A549 (cell line): ENCODE measurements around the gene LSS. TPM values are rescaled to one million over a fixed set of nuclear protein-coding genes. Genes with fewer than 3 reads are reported as not detected.

Experiments used
- ATAC-seq, 2 experiments: fragments of 200-7000 bp in 1 of 2; fragments of >200 bp in 1 of 2; cut with Nextera tagmentation in 1 of 2; cut with Tn5 transposase in 1 of 2; 3 replicates each; pipeline versions ENCODE4 v1.8.0 to v1.9.1; 2018 to 2020; ENCODE audit warnings: mild to moderate bottlenecking in 1 of 2, moderate library complexity in 1 of 2
- CTCF ChIA-PET: fragments of 300-600 bp; sonication (Branson Sonifier 250); formaldehyde crosslinking; extraction: SDS; loops from one replicate; lab custom pipeline; 2021; ENCODE audit warnings: antibody characterized with exemption, inconsistent platforms; lab: Yijun Ruan, JAX
- POLR2A ChIA-PET: fragments of 350-600 bp; formaldehyde crosslinking; extraction: SDS; loops from one replicate; lab custom pipeline; 2021; ENCODE audit warnings: antibody characterized with exemption, inconsistent platforms; lab: Yijun Ruan, JAX
- DNase-seq, 2 experiments: peaks; one replicate each; pipeline versions ENCODE4 v3.0.0 to v3.0.0-alpha.2; 2011 to 2016; ENCODE audit warnings: low read depth in 1 of 2, low spot score in 1 of 2
- FAIRE-seq: peaks from 2 replicates; lab custom pipeline; 2011; peaks lifted over from hg19 to GRCh38; lab: Jason Lieb, UNC
- H3K27ac ChIP-seq, 2 experiments: fragments of >200 bp; sonication (Bioruptor Twin); formaldehyde crosslinking; 3 replicates each; pipeline ENCODE4 v1.5.1; 2016 to 2017
- H3K4me1 ChIP-seq: fragments of >200 bp; sonication (Bioruptor Twin); formaldehyde crosslinking; 3 replicates; pipeline ENCODE4 v1.6.1; 2016
- H3K4me2 ChIP-seq: fragments of >200 bp; sonication (Bioruptor Twin); formaldehyde crosslinking; 3 replicates; pipeline ENCODE4 v1.6.1; 2016
- H3K4me3 ChIP-seq: fragments of >200 bp; sonication (Bioruptor Twin); formaldehyde crosslinking; 3 replicates; pipeline ENCODE4 v1.5.1; 2016
- H3K9me3 ChIP-seq: fragments of >200 bp; sonication (Bioruptor Twin); formaldehyde crosslinking; 3 replicates; pipeline ENCODE4 v1.6.1; 2016
- ATOH8 ChIP-seq: fragments of 250-450 bp; sonication (Bioruptor Pico); IDR thresholded peaks from 2 replicates; pipeline ENCODE4 v1.5.0; 2020; ENCODE audit warnings: low read depth, mild to moderate bottlenecking, moderate library complexity
- BHLHE40 ChIP-seq: IDR thresholded peaks from 2 replicates; pipeline ENCODE4 v1.6.1; 2012; ENCODE audit warnings: low read depth, low read length, inconsistent platforms
- CEBPB ChIP-seq, 2 experiments: fragments of >200 bp in 1 of 2; sonication (Bioruptor Twin) in 1 of 2; formaldehyde crosslinking in 1 of 2; IDR thresholded peaks; 2 replicates each; pipeline ENCODE4 v1.6.1; 2012 to 2016
- CHD4 ChIP-seq: fragments of 200-600 bp; sonication (generic); IDR thresholded peaks from 2 replicates; pipeline ENCODE4 v1.6.1; 2016; ENCODE audit warnings: antibody characterized with exemption, mild to moderate bottlenecking, borderline replicate concordance
- CTCF ChIP-seq: fragments of >200 bp; sonication (Bioruptor Twin); formaldehyde crosslinking; IDR thresholded peaks from 3 replicates; pipeline ENCODE4 v1.5.1; 2016
- EP300 ChIP-seq, 2 experiments: fragments of >200 bp; sonication (Bioruptor Twin); formaldehyde crosslinking; IDR thresholded peaks; 2 replicates in 1 of 2; 3 replicates in 1 of 2; pipeline ENCODE4 v1.6.1; 2016 to 2017
- ESRRA ChIP-seq: fragments of 150-350 bp; IDR thresholded peaks from 2 replicates; pipeline ENCODE4 v1.6.1; 2014; ENCODE audit warnings: mild to moderate bottlenecking, low read length, borderline replicate concordance
- FOSB ChIP-seq: fragments of 250-450 bp; sonication (Bioruptor Pico); IDR thresholded peaks from 2 replicates; pipeline ENCODE4 v1.5.0; 2020; ENCODE audit warnings: mild to moderate bottlenecking, moderate library complexity
- FOXS1 ChIP-seq: fragments of 250-450 bp; sonication (Bioruptor Pico); IDR thresholded peaks from 2 replicates; pipeline ENCODE4 v1.5.0; 2020; ENCODE audit warnings: mild to moderate bottlenecking, moderate library complexity
- HDAC2 ChIP-seq: fragments of 200-600 bp; sonication (generic); IDR thresholded peaks from 2 replicates; pipeline ENCODE4 v1.6.1; 2016
- HOXB13 ChIP-seq: fragments of 250-450 bp; sonication (Bioruptor Pico); IDR thresholded peaks from 2 replicates; pipeline ENCODE4 v1.5.0; 2020; ENCODE audit warnings: low read depth, mild to moderate bottlenecking, moderate library complexity
- KDM5A ChIP-seq: fragments of 200-600 bp; sonication (generic); IDR thresholded peaks from 2 replicates; pipeline ENCODE4 v1.6.1; 2016; ENCODE audit warnings: antibody characterized with exemption, mild to moderate bottlenecking
- MAFK ChIP-seq: fragments of 450-650 bp; IDR thresholded peaks from 2 replicates; pipeline ENCODE4 v1.6.1; 2014; ENCODE audit not compliant: partially characterized antibody
- NFE2L2 ChIP-seq: fragments of 150-350 bp; conservative IDR thresholded peaks from 2 replicates; pipeline ENCODE4 v1.6.1; 2014; ENCODE audit warnings: low read length
- NPAS2 ChIP-seq: fragments of 250-450 bp; sonication (Bioruptor Pico); IDR thresholded peaks from 2 replicates; pipeline ENCODE4 v1.8.0; 2022; ENCODE audit warnings: mild to moderate bottlenecking, moderate library complexity, borderline replicate concordance
- PBX3 ChIP-seq: IDR thresholded peaks from 2 replicates; pipeline ENCODE4 v1.6.1; 2012
- POLR2AphosphoS2 ChIP-seq: conservative IDR thresholded peaks from 2 replicates; pipeline ENCODE4 v1.6.1; 2012; ENCODE audit warnings: low read length, improper control_type of control experiment, inconsistent platforms
- RAD21 ChIP-seq, 2 experiments: fragments of >200 bp in 1 of 2; sonication (Bioruptor Twin) in 1 of 2; formaldehyde crosslinking in 1 of 2; IDR thresholded peaks in 1 of 2; conservative IDR thresholded peaks in 1 of 2; 2 replicates in 1 of 2; 3 replicates in 1 of 2; pipeline ENCODE4 v1.6.1; 2012 to 2018; ENCODE audit warnings: inconsistent platforms in 1 of 2
- RARB ChIP-seq: fragments of 250-450 bp; sonication (Bioruptor Pico); IDR thresholded peaks from 2 replicates; pipeline ENCODE4 v1.8.0; 2021; ENCODE audit warnings: mild to moderate bottlenecking, moderate library complexity
- SMC3 ChIP-seq: fragments of >200 bp; sonication (Bioruptor Twin); formaldehyde crosslinking; IDR thresholded peaks from 3 replicates; pipeline ENCODE4 v1.6.1; 2018; ENCODE audit warnings: inconsistent platforms
- TP53 ChIP-seq: fragments of 250-450 bp; sonication (Bioruptor Pico); IDR thresholded peaks from 2 replicates; pipeline ENCODE4 v1.5.0; 2021; ENCODE audit warnings: mild to moderate bottlenecking, moderate library complexity
- ZC3H11A ChIP-seq: fragments of 450-650 bp; IDR thresholded peaks from 2 replicates; pipeline ENCODE4 v1.6.1; 2014; ENCODE audit warnings: antibody characterized with exemption, mild to moderate bottlenecking
- ZFP36 ChIP-seq: fragments of 450-650 bp; IDR thresholded peaks from 2 replicates; pipeline ENCODE4 v1.6.1; 2014; ENCODE audit warnings: borderline replicate concordance; ENCODE audit not compliant: partially characterized antibody
- ZNF302 ChIP-seq: fragments of 250-450 bp; sonication (Bioruptor Pico); IDR thresholded peaks from 2 replicates; pipeline ENCODE4 v1.9.0; 2021; ENCODE audit warnings: inconsistent platforms, mild to moderate bottlenecking, moderate library complexity
- ZSCAN20 ChIP-seq: fragments of 250-450 bp; sonication (Bioruptor Pico); IDR thresholded peaks from 2 replicates; pipeline ENCODE4 v1.8.0; 2022; ENCODE audit warnings: mild to moderate bottlenecking, moderate library complexity
- WGBS: methylation state at CpG from one replicate; pipeline ENCODE4 v1.1.6; 2017; ENCODE audit errors: missing lambda C conversion rate; 5-methylcytosine and 5-hydroxymethylcytosine counted together
- polyA plus RNA-seq, 4 experiments: library from polyadenylated mRNA; depleted of rRNA in 3 of 4; stranded (reverse); fragments of >200 nt; fragmentation: RNase III in 1 of 4; extraction: RNeasy Plus Mini Kit Qiagen cat#74134 plus additional on column Dnase treatment in 1 of 4; gene quantifications; 2 replicates in 3 of 4; 3 replicates in 1 of 4; pipeline ENCODE4 v1.2.3, GENCODE V29; 2011 to 2017
- TF ChIP-seq, protein P1 (sequence below): fragments of >200 bp; sonication (Bioruptor Twin); formaldehyde crosslinking; IDR thresholded peaks from 3 replicates; pipeline ENCODE4 v1.6.1; 2016
- TF ChIP-seq, protein P2 (sequence below): fragments of >200 bp; sonication (Bioruptor Twin); formaldehyde crosslinking; IDR thresholded peaks from 2 replicates; pipeline ENCODE4 v1.6.1; 2016

Gene LSS
- polyA plus RNA-seq, 2 of the 4 experiments (the other 2 are of a cell fraction) = 9.5 to 22.0 TPM

- Histone ChIP-seq H3K27ac (no peak overlapping the region), H3K4me1 (0 out of 3 replicates have a peak, but pooled peaks cover 4% of the 10 kb centered on the region), H3K9me3 (no peaks in the 10 kb centered on the region), H3K4me2 (no peak overlapping the region)
- FAIRE-seq = no peak
- WGBS = 91% methylated on average over 5 of the region's 15 CpGs
- POLR2A ChIA-PET = no interaction called here
- TF ChIP-seq ESRRA (no peak), TP53 (no peak), CEBPB (IDR thresholded peaks at IDR 0.05) (no peak), RARB (CRISPR knock-in tag) (no peak), HOXB13 (no peak), ATOH8 (CRISPR knock-in tag) (no peak), KDM5A (no peak), ZNF302 (CRISPR knock-in tag) (no peak), HDAC2 (no peak), NFE2L2 (no peak), FOSB (no peak), SMC3 (no peak), FOXS1 (CRISPR knock-in tag) (no peak), RAD21 (conservative IDR thresholded peaks at IDR 0.05 in 1 of 2, IDR thresholded peaks at IDR 0.05 in 1 of 2) (no peak), ZSCAN20 (CRISPR knock-in tag) (no peak), PBX3 (no peak), MAFK (no peak)
- TF ChIP-seq, protein P1, sequence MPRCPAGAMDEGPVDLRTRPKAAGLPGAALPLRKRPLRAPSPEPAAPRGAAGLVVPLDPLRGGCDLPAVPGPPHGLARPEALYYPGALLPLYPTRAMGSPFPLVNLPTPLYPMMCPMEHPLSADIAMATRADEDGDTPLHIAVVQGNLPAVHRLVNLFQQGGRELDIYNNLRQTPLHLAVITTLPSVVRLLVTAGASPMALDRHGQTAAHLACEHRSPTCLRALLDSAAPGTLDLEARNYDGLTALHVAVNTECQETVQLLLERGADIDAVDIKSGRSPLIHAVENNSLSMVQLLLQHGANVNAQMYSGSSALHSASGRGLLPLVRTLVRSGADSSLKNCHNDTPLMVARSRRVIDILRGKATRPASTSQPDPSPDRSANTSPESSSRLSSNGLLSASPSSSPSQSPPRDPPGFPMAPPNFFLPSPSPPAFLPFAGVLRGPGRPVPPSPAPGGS = no peak
- TF ChIP-seq, all 56 proteins: peak for 0
- no peak overlapping the region for H3K4me3 ChIP-seq
- CTCF ChIA-PET = interaction anchor here (1.1 to 1.2 kb wide), 2 partner anchors 8 to 320 kb away, joined by 3 to 6 read pairs; no protein-coding TSS in a partner anchor
- ATAC-seq = no peak
- no peak for DNase-seq
These were observed 70.6 kb downstream of the LSS start for GRCh38 chr21:46157987-46158451.

DNA sequence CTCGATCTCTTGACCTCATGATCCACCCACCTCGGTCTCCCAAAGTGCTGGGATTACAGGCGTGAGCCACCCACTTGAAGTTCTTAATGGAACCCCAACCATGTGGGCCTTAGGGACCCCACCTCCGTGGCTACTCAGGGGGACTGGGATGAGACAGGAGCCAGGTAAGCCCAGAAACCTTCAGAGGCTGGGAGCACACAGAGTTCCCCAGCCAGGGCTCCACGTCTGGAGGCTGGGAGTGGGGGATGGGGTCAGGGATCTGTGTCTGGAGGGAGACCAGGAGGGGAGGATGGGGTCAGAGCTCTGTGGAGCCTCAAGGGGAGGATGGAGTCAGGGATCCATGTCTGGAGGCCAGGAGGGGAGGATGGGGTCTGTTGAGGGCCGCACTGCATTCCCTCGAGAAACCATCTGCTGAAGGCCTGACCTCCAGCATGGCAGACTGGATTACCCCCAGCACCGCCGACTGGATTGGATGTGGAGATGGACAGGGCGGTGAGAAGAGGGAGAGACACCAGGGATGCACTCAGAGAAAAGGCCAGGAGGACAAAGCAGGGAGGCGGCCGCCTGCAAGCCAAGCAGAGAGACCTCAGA lies 71.1 kb downstream of the LSS start:
- H3K9me3 ChIP-seq = no peaks in the 10 kb centered on the region
- 84% methylated on average over 11 of the region's 12 CpGs for WGBS
- 0 out of 3 replicates have a peak, but pooled peaks cover 4% of the 10 kb centered on the region for H3K4me1 ChIP-seq
- H3K4me3 ChIP-seq = no peak overlapping the region
- CTCF ChIA-PET = interaction anchor here (1.1 kb wide), 1 partner anchor 321 kb away, joined by 3 read pairs; no protein-coding TSS in a partner anchor
- no peak overlapping the region for H3K4me2 ChIP-seq
- no peak for ATAC-seq
- POLR2A ChIA-PET = no interaction called here
- no peak for FAIRE-seq
- no peak for DNase-seq
- no peak overlapping the region for H3K27ac ChIP-seq
- TF ChIP-seq FOSB (no peak), MAFK (no peak), FOXS1 (CRISPR knock-in tag) (no peak), ZC3H11A (no peak), POLR2AphosphoS2 (no peak), ATOH8 (CRISPR knock-in tag) (no peak), CTCF (no peak), ZFP36 (no peak), ZSCAN20 (CRISPR knock-in tag) (no peak), PBX3 (no peak), EP300 (IDR thresholded peaks at IDR 0.05) (no peak), HOXB13 (no peak), CHD4 (no peak), NPAS2 (CRISPR knock-in tag) (no peak), BHLHE40 (no peak)
- TF ChIP-seq, protein P2, sequence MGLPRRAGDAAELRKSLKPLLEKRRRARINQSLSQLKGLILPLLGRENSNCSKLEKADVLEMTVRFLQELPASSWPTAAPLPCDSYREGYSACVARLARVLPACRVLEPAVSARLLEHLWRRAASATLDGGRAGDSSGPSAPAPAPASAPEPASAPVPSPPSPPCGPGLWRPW = no peak
